Left lung (tissue), 10 donors: ENCODE measurements around the gene MAML2. TPM values are rescaled to one million over a fixed set of nuclear protein-coding genes. Genes with fewer than 3 reads are reported as not detected.
A peak's percentile ranks its signal among the peaks of the same experiment; 100 is the strongest.

Experiments used
- ATAC-seq: fragments of 200-7000 bp; cut with Tn5 transposase; one replicate; pipeline ENCODE4 v1.9.1; 2020; ENCODE audit warnings: moderate library complexity
- DNase-seq, 4 donors: peaks; one replicate each; pipeline ENCODE4 v3.0.0-alpha.2; 2013 to 2020
- H3K27ac ChIP-seq, 2 donors: fragments of 200-600 bp; sonication (generic) in 1 of 2; one replicate each; pipeline versions ENCODE4 v1.5.0 to v1.8.0; 2020 to 2021
- H3K27me3 ChIP-seq, 2 donors: fragments of 200-600 bp; sonication (generic) in 1 of 2; one replicate each; pipeline versions ENCODE4 v1.5.0 to v1.8.0; 2020 to 2021
- H3K36me3 ChIP-seq, 2 donors: fragments of 200-600 bp; sonication (generic) in 1 of 2; one replicate each; pipeline versions ENCODE4 v1.5.0 to v1.8.0; 2020 to 2021
- H3K4me1 ChIP-seq, 2 donors: fragments of 200-600 bp; one replicate each; pipeline ENCODE4 v1.8.0; 2021
- H3K4me3 ChIP-seq, 2 donors: fragments of 200-600 bp; sonication (generic) in 1 of 2; one replicate each; pipeline versions ENCODE4 v1.5.0 to v1.8.0; 2020 to 2021; ENCODE audit warnings: mild to moderate bottlenecking in 1 of 2
- H3K9me3 ChIP-seq, 2 donors: fragments of 200-600 bp; sonication (generic) in 1 of 2; one replicate each; pipeline versions ENCODE4 v1.5.0 to v1.8.0; 2020 to 2021
- CTCF ChIP-seq, 2 donors: fragments of 200-600 bp; sonication (generic) in 1 of 2; IDR thresholded peaks; one replicate each; pipeline versions ENCODE4 v1.5.0 to v1.8.0; 2021; ENCODE audit warnings: antibody characterized with exemption in 2 of 2
- intact Hi-C, 2 donors: fragments of 100-400 bp; cut with DNase I; formaldehyde crosslinking; loops; one replicate each; pipeline versions ENCODE4 v1.11.2 to v1.14.2; 2022
- microRNA-seq, 2 donors: library from miRNA; unstranded; fragments of <30 nt; microRNA quantifications; one replicate each; pipeline ENCODE4, GENCODE V29; 2019
- polyA plus RNA-seq, 6 donors: library from polyadenylated mRNA; unstranded; fragments of 120-200 nt; gene quantifications; one replicate each; pipeline ENCODE4 v1.2.1, GENCODE V29; 2013; ENCODE audit not compliant: insufficient read length in 6 of 6
- total RNA-seq, 2 donors: library from RNA; stranded (reverse); fragmentation: NEBNext Ultra II Directional; extraction: Animal tissue kit (Norgen Biotek cat#: 25700); gene quantifications; one replicate each; pipeline ENCODE4 v1.2.1, GENCODE V29; 2021
- donor health status: DM: no; HTN: yes; CAD: no.
- donor health status: DM: no; HTN: no; CAD: no.

Gene MAML2
- total and polyA plus RNA-seq, 8 donors: 18.7 to 44.0 (median 36.6) TPM

DNA sequence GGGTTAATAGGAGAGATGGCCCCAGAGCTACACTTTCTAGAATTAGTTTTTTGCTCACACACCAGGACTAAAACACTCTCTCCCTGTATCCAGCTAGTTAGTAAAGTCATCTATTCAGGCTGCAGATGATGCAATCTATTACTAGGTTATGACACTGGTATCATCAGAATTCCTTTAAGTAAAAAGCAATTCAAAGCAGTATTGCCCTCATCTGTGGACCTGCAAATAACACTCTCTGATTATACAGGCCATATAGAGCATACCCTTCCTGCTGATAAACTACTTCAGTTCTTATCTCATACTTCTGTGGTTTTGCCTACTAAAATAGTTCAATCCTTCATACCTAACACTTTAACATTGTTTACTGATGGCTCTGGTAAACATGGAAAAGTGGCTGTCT lies 405.6 kb downstream of the MAML2 start:
- Histone ChIP-seq H3K27me3 (no peaks in the 10 kb centered on the region), H3K36me3 (no peaks in the 10 kb centered on the region), H3K4me1 (no peaks in the 10 kb centered on the region), H3K27ac (no peak overlapping the region), H3K4me3 (no peak overlapping the region), H3K9me3 (no peaks in the 10 kb centered on the region)
- DNase-seq (no peak), ATAC-seq (no peak)
- TF ChIP-seq CTCF (IDR thresholded peaks at IDR 0.05): no peak
- intact Hi-C loops: no loop called here

DNA sequence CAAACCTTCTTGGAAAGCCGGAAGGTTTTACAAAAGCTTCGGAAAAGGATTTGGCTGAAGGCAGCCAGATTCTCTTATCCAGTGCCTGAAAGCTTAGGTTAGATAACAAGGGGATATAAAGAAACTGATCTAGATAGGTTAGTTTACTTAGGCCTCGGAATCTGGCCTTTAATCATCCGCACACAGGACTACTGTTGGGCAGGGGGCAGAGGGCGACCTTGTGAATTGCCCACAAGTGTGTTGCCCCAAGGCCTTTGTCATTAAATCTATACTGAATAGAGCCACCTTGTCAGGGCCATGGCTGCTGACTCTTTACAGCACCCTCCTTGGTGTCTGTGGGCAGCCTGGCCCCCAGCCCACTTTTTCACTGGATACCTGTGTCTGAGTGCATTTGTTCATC lies 409.4 kb downstream of the MAML2 start:
- peaks cover 0 to 13% of the 10 kb centered on the region in 2 donors for H3K9me3 ChIP-seq
- DNase-seq (peak in 1 of 4 donors; percentile 43), ATAC-seq (no peak)
- no peaks in the 10 kb centered on the region for H3K4me1 ChIP-seq
- intact Hi-C loops: no loop called here
- TF ChIP-seq CTCF (IDR thresholded peaks at IDR 0.05): no peak
- H3K4me3 ChIP-seq: no peak overlapping the region
- no peak overlapping the region for H3K27ac ChIP-seq
- no peaks in the 10 kb centered on the region for H3K36me3 ChIP-seq
- H3K27me3 ChIP-seq: no peaks in the 10 kb centered on the region

GRCh38 chr11:95931916-95932315 lies 411.1 kb downstream of the MAML2 start:
- H3K27me3 ChIP-seq: no peaks in the 10 kb centered on the region
- no peak for DNase-seq
- H3K4me1 ChIP-seq: no peaks in the 10 kb centered on the region
- peaks cover 0 to 13% of the 10 kb centered on the region in 2 donors for H3K9me3 ChIP-seq
- ATAC-seq: no peak
- H3K27ac ChIP-seq: no peak overlapping the region
- intact Hi-C loops: no loop called here
- no peak overlapping the region for H3K4me3 ChIP-seq
- TF ChIP-seq CTCF (IDR thresholded peaks at IDR 0.05): no peak
- no peaks in the 10 kb centered on the region for H3K36me3 ChIP-seq

- H3K27ac ChIP-seq: no peak overlapping the region
- ATAC-seq: no peak
- peaks cover 0 to 13% of the 10 kb centered on the region in 2 donors for H3K9me3 ChIP-seq
- no peak for TF ChIP-seq CTCF (IDR thresholded peaks at IDR 0.05)
- H3K36me3 ChIP-seq: no peaks in the 10 kb centered on the region
- DNase-seq: no peak
- no peaks in the 10 kb centered on the region for H3K4me1 ChIP-seq
- H3K4me3 ChIP-seq: no peak overlapping the region
- intact Hi-C loops: no loop called here
- H3K27me3 ChIP-seq: no peaks in the 10 kb centered on the region
These were observed 412.0 kb downstream of the MAML2 start for GRCh38 chr11:95930948-95931347.

- intact Hi-C loops: no loop called here
- H3K27me3 ChIP-seq: no peaks in the 10 kb centered on the region
- no peak for TF ChIP-seq CTCF (IDR thresholded peaks at IDR 0.05)
- no peak overlapping the region for H3K4me3 ChIP-seq
- H3K4me1 ChIP-seq: peaks cover 3 to 20% of the 10 kb centered on the region in 2 donors
- H3K36me3 ChIP-seq: no peaks in the 10 kb centered on the region
- no peak for ATAC-seq
- peaks cover 0 to 10% of the 10 kb centered on the region in 2 donors for H3K9me3 ChIP-seq
- no peak for DNase-seq
- no peak overlapping the region for H3K27ac ChIP-seq
These were observed 416.3 kb downstream of the MAML2 start for GRCh38 chr11:95926726-95927125.

Small RNA genes lying within 50 kb of the gene (microRNA-seq; reads per million reads assigned to microRNA genes)
- 0.41 to 0.50 reads per million in 2 donors for gene MIR1260B

Other genes with a start within 250 kb of the MAML2 start
- 10 to 100 TPM; 18.1 to 27.7 TPM for gene CCDC82, start 46.7 kb upstream of the MAML2 start, total RNA-seq
- 10 to 100 TPM; 53.4 to 64.5 (median 62.3) TPM for gene CCDC82, start 46.7 kb upstream of the MAML2 start, polyA plus RNA-seq
- 10 to 100 TPM; 10.4 to 13.0 TPM for gene JRKL, start 46.8 kb upstream of the MAML2 start, total RNA-seq
- 10 to 100 TPM; 24.0 to 29.2 (median 27.6) TPM for gene JRKL, start 46.8 kb upstream of the MAML2 start, polyA plus RNA-seq